ENCODE data around the gene CCDC61.
A peak's percentile ranks its signal among the peaks of the same experiment; 100 is the strongest.

Gene CCDC61

DNA sequence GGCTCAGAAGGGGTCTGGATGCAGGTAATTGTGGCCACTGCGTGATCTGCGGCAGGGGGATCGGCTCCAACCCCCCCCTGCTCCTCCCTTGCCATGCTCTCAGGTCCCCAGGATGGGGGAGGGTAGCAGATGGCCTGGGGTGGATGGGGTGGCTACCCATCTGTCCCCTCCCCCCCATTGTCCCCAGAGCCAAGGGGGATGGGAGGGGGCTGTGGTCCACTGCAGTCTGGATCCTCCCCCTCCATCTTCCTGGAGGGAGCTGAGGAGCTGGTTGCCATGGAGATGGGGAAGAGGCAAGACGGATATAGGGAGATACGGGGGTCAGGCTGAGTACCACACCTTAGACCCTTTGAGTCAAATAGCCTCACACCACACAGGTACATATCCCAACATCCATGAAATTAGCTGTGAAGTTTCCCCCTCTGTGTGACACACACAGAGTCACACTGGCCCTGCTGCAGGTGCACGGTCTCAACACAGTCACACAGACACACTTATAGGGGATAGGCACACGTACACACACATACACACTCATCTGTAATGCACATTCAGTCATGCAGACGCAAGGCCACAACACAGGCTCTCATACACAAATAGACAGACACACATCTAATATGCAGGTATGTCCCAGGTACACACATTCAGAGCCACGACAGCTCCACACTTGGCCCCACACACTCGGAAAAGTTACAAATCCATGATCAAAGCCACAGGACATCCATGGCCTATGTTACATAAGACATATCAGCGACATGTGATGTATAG, 19.8 kb upstream of the CCDC61 start:
- no peak for DNase-seq

DNA sequence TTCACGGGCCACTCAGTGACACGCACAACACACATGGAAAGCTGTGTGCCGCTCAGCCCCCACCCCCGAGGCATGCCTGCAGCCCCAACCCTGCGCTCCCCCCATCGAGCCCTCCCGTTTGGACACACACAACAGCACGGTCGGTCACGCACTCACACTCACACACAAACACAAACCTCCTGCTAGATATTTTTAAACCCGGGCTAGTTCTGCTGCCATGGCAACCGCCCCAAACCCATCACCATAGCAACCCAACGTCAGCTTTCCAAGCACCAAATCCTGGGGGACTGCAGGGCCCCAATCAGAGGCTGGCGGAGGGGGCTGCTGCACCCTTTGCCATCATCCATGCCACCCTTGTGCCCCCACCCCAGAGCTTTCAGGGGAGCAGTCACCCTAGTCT, 19.1 kb upstream of the CCDC61 start:
- no peak for DNase-seq

DNA sequence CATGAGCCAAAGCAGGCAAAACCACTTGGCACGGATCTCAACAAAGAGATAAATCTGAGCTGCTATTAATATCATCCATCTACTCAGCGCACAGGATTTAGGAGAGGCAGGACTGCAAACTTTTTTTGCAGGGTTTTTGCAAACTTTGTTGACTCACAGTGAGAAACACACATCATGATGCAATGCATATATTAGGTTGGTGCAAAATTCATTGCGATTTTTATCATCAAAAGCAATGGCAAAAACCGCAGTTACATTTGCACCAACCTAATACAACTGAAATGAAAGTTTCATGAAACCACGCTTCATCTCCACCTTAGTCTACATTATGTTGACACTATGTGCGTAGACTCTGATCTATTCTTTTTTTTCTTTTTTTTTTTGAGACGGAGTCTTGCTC, 17.1 kb upstream of the CCDC61 start:
- no peak for DNase-seq

DNA sequence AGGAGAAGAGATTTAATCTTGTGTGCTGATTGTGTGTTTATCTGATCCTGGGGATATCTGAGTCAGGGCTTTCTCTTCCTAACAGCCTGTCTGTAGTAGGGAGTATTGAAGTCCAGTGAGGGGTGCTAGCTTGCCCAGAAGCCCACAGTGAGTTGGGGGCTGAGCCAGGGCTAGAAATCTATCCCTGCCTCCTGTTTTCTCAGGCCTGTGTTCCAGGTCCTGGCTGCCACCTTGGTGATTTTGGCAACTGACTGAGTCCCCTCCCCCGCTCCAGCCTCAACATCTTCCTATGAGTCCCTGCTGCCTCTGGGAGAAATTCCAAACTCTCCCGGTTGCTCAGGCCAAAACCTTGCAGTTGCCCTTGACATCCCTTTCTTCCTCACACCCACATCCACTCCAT, 13.9 kb upstream of the CCDC61 start:
- no peak for DNase-seq

DNA sequence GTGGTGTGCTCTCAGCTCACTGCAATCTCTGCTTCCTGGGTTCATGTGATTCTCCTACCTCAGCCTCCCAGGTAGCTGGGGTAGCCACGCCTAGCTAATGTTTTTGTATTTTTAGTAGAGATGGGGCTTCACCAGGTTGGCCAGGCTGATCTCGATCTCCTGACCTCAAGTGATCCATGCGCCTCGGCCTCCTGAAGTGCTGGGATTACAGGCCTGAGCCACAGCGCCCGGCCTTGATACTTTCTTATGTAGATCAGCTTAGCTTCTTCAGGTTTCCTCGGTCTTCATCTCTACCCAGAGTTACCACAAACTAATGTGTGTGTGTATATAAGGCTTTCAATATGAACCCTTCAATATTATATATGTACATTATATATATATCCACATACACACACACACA, 9.9 kb upstream of the CCDC61 start:
- no peak for DNase-seq

DNA sequence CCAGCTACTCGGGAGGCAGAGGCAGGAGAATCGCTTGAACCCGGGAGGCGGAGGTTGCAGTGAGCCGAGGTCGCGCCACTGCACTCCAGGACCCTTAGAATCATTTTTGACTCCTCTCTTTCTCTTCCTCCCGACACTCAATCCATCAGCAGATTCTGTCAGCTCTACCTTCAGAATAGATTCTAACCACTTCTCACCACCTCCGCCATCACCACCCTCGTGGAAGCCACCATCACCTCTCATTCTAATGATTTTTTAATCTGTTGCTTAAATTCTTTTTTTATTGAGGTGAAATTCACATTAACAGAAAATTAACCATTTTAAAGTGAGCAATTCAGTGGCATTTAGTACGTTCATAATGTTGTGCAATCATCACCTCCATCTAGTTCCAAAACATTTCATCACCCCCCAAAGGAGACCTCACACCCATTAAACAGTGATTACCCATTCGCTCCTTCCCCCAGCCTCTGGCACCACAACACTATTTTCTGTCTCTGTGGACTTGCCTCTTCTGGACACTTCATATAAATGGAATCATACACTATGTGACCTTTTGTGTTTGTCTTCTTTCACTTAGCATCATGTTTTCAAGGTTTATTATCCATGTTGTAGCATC, 5.0 kb upstream of the CCDC61 start:
- no peak for DNase-seq

DNA sequence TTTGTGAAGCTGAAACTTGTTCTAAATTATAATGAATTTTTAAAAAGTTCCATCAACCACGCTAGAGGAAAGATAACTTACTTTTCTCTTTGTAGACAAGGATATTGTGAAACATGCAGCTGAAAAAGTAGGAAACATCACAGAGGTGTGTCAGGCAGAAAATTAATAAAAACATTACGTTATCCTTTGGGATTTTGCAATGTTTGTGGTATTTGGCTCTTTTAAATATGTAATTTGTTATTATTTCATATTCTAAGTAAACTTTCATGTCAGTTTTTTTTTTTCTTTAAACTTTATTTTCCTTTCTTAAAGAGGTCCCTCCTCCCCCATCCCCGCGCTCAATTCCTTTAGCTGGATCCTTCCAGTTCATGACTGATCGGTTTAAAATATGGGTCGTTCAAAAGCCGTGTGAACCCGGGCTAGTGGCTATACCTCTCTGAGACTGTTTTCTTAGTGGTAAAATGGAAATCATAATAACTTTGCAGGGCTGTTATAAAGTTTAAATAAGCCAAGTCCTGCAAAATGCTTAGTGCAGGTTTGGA, 740 bp upstream of the CCDC61 start:
- DNase-seq: no peak

DNA sequence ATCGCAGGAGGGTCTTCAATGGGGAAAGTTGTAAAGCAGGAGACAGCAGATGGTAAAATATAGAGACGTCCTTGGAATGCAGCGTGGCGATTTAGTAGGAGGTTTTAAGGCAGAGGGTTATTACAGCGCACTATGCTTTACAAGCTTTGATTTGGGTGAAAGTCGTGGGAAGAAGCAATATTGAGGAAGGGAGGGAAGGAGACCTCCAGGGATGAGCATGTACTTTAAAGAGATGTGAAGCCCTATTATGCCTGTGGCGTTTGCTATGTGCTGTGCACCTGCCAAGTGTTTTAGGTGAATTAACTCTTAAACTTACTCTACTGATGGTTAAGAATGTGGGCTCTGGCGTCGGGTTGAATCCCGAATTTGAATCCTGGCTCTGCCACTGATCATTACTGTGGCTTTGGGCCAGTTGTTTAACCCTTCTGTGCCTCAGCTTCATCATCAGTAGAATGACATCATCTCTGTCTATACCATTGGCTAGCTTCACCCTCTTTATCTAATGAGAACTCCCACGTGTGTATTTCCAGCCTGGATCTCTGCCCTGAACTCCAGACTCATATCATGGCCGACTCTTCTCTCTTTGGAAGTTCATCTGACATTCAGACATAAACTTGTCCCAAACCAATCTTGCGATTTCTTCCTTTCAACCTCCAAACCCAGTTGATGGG, 583 bp downstream of the CCDC61 start:
- DNase-seq: no peak

DNA sequence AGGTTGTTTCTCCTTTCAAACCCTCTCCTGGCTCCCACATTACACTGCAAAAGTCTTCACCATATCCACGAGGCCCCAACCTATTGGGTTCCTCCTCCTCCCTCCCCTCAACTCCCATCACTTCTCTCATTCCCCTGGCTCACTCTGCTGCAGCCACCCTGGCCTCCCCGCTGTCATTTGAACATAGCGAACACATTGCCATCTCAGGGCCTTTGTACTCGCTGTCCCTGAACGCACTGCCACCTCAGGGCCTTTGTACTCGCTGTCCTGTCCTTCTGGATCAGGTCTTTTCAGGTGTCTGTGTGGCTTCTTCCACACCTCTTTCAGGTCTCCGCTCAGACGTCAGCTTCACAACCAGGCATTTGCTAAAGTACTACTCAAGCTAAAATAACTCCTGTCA, 1.7 kb downstream of the CCDC61 start:
- no peak for DNase-seq

DNA sequence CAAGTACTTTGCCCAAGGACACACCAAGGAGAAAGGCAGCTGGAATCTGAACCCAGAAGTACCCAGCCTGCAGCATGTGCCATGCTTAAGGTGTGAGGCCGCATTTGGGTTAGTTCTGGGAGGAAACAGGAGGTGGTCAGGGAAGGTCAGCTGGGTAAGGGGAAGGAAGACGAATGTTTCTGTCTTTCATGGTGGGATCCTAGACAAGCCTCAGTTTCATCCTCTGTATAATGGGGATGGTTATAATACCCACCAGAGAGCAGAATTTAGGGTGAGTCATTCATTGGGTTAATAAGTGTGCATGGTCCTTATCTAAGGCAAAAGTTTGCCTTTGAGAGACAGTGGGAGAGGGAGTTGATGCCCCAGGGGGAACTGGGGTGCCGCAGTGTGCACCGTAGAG, 3.6 kb downstream of the CCDC61 start:
- no peak for DNase-seq

DNA sequence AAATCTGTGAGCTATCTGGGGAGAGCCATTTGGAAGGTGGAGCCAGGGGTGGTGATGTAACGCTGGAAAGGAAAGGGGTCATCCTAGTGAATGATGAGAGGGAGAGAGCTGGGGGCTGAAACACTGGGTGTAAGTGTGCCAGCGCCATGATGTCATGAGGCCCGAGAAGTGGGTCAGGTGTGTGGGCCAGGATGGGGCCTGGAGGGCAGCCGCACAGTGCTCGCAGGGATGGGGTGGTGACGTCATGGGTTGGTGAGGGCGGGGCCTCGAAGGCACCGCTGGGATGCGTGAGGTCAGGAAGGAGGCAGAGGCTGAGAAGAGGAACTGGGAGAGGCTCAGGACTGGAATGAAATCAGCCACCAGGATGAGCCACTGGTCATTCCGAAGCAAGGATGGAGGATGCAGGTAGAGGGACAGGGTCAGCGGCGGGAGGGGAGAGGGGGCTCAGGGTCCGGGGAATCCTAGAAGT, 4.4 kb downstream of the CCDC61 start:
- no peak for DNase-seq

DNA sequence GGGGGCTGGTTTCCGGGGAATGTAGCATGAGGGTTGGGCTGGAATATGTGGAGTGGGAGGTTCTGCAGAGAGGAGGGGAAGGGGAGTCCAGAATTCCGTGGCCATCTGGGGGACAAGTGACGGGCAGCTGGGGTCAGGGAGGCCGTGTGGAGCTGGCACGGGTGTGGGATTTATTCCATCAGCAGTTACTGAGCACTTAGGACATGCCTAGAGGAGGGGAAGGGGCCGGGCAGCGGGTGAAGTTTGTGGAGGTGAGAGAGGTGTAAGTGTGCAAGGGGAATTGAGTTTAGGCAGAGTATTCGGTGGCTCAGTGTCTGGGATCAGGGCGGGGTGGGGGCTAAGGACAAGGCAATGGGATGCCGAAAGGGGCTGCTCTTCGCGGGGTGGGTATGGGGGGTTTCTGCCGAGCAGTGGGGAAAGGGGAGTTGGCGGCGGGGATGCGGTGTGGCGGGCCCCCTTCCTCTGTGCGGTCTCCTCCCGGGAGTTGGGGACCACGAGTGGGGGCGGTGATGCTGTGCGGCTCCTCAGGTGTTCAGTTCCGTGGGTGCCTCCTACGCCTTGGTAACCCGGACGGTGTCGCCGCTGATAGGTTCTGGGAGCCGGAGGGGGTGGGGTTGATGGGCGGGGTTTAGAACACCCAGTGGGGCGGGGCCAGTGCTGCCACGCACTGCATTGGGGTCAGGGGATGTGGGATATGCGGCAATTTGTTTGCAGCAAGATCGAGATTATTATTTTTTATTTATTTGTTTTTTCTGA, 5.4 kb downstream of the CCDC61 start:
- no peak for DNase-seq

DNA sequence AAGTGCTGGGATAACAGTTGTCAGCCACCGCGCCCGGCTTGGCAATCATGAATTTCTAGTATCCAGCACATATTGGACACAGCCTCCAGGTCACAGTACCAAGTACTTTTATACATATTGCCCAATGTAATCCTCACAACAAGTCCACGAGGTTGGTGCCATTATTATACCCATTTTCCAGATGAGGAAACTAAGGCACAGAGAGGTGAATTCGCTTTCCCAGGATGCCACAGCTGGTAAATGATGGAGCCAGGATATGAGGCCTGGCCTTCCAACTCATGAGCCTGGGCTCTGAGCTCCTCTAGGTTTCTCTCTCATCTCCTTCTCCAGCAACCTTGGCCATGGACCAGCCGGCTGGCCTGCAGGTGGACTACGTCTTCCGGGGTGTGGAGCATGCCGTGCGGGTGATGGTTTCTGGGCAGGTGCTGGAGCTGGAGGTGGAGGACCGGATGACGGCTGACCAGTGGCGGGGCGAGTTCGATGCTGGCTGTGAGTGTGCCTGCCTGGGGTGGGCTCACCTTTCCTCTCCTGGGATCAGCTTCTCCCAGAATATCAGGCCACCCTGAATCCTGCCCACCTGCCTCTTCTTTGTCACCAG, 7.5 kb downstream of the CCDC61 start:
- no peak for DNase-seq

DNA sequence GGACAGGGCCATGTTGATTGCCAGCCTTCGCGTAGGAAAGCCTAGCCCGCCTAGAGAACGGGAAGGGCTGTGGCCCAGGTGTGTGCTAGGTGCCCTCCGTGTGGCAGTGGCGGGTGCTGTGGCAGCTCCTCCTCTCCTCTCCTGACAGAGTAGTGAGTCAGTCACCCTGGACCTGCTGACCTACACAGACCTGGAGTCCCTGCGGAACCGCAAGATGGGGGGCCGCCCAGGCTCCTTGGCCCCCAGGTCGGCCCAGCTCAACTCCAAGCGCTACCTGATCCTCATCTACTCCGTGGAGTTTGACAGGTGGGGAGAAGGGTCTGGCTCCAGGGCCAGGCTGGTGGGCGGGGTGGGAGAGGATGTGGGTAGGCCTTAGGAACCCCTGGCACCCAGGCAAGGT, 11.1 kb downstream of the CCDC61 start:
- DNase-seq: no peak

DNA sequence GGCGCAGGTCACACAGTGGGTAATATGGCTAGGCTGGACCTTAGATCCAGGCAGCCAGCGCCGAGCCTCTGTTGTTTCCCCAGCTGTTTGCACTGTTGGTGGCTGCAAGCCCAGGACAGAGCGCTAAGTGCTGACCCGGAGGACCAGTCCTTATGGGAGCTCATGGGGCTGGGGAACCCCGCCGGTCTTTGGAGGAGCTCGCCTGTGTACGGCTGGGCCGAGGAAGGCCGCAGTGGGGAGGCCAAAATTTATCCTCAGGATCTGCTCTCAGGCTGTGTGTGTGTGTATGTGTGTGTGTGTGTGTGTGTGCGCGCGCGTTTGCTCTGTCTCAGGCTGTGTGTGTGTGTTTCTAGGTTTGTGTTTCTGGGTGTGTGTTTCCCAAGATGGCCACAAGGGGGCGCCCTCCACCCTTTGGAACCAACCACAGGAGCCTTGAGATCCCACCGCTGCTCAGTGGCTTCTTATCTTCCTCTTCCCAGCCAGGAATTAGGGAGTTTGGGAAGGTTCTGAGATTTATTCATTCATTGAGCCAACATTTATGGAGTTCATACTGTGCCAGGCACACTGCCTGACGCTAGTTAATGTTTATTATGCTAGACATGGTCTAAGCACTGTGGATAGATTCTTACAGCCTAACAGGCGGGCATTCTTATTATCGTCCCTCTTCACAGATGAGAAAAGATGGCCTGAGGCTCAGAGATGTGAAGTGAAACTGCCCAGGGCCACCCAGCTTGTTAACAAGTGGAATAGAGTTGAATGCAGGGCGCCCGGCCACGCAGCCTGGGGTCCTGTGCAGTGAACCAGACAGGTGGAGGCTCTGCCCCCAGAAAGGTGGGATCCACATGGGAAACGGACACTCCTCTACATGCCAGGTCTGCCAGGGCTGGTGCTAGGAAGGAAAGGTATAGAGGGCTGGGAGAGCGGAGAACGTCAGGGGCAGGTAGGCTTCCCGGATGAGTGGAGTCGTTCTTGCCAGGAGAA, 14.6 kb downstream of the CCDC61 start:
- DNase-seq: peak; percentile 81

DNA sequence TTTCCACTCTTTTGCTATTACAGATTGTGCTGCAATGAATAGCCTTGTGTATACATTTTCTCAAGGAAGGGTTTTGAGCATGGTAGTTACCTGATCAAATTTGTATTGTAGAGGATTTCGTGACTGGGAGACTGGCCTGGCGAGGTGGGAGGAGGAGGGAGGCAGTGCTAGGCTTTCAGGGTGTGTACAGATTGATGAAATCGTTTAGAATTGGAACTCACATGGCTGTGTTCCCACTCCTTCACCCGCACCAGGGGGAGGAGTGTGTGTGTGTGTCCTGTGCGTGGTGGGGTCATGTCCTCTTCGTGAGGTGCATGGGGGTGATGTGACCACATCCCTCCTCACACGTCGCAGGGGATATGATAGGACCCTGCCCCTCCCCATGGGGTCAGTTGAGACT, 19.3 kb downstream of the CCDC61 start:
- no peak for DNase-seq

DNA sequence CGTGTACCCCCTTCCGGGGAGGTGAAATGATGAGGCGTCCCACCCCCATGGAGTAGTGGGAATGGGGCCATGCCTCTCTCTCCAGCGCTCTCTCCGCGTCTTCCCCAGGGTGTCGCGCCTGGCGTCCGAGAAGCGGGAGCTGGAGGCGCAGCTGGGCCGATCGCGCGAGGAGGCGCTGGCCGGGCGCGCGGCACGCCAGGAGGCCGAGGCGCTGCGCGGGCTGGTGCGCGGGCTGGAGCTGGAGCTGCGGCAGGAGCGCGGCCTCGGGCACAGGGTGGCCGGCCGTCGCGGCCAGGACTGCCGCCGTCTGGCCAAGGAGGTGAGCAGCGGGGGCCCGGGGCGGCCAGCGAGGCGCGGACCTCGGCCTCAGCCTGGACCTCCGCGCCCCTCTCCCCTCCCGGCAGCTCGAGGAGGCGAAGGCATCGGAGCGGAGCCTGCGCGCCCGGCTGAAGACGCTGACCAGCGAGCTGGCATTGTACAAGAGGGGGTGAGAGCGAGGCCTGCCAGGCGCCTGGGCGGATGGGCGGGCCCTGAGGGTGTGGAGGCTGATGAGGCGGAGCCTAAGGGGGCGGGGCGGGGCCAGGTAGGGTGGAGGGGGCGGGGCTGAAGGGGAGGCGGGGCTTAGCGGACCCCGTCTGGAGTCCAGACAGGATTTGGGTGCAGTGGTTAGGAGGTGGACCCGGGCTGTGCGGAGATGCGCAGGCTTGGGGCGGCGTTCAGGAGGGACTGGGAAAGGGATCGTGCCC, 19.8 kb downstream of the CCDC61 start:
- DNase-seq: no peak

DNA sequence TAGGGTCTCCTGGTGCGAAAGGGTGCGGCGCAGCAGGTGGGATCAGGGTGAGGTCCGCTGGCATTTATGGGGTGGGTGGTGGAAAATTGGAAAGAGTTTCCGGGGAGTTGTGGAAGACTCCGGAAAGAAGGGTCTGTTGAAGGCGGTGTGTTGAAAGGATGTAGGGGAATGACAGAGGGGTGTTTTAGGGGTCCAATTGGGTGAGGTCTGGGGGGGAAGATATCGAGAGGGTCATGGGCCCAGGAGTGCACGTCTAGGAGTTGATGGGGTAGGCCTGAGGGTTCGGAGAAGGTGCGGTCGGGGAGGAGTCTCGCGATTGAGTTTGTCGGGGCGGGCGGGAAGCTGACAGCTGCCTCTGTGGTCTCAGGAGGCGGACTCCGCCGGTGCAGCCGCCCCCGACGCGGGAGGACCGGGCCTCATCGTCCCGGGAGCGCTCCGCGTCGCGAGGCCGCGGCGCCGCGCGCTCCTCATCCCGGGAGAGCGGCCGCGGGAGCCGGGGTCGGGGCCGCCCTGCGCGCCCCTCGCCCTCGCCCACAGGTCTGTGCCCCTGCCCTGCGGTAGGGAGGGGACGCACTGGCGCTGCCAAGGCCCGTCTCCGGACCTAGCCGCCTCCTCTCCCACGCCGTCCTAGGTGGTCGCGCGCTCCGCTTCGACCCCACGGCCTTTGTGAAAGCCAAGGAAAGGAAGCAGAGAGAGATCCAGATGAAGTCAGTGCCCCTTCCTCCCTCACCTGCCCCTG, 20.6 kb downstream of the CCDC61 start:
- DNase-seq: no peak

DNA sequence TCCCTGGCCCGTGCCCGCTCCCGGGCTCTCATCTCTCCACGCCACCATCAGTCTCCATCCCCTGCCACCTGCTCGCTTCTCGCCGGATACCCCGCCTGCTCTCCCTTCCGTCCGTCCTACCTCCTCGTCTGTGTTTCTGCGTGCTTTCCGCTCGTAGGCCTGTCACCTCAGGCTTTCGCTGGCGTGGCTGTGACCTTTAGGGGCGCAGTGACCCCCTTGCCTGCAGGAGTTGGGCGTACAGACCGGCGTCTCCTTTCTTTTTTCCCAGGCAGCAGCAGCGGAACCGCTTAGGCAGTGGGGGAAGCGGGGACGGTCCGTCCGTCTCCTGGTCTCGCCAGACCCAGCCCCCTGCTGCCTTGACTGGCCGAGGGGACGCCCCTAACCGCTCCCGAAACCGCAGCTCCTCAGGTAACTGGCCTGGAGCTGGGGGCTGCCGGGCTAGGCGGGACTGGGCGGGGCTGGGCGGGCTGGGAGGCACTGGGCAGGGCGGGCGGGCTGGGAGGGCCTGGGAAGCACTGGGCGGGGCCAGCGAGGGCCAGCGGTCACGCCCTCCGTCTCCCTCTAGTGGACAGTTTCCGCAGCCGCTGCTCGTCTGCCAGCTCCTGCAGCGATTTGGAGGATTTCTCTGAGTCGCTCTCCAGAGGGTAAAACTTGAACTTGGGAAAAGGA, 21.3 kb downstream of the CCDC61 start:
- peak; percentile 91 for DNase-seq

DNA sequence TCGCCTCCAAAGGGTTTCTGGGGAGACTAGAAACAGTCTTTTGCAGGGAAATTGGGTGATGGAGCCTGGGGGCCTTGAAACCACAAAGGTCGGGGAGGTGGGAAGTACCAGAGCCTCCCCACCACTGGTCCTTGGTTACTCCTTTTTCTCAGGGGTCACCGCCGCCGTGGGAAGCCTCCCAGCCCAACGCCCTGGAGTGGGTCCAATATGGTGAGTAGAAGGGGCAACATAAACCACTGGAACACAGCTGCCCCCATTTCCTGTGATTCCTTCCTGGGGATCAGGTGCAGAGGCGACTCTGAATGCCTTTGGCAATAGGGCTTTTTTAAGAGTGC, 21.8 kb downstream of the CCDC61 start:
- DNase-seq: no peak

Data from right forelimb (tissue), 1 donor.